Measurements from ENCODE around the gene TAP2. TPM values are rescaled to one million over a fixed set of nuclear protein-coding genes. Genes with fewer than 3 reads are reported as not detected.

The TAP2 gene
- total RNA-seq, 2 donors from 2014 or later = 9.6 to 17.3 TPM

DNA sequence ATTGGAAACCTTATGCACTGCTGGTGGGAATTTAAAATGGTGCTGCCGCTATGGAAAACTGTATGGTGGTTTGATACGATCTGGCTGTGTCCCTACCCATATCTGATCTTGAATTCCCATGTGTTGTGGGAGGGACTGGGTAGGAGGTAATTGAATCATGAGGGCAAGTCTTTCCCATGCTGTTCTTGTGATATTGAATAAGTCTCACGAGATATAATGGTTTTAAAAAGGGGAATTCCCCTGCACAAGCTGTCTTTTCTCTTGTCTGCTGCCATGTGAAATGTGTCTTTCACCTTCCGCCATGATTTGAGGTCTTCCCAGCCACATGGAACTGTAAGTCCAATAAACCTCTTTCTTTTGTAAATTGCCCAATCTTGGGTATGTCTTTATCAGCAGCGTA, 4.9 kb downstream of the TAP2 start:
- ATAC-seq (ENCODE audit: insufficient number of reproducible peaks, low FRiP score, low read depth) = no peak
- Histone ChIP-seq H3K4me3 (no peak overlapping the region), H3K27ac (no peak overlapping the region), H3K9me3 (no peaks in the 10 kb centered on the region), H3K36me3 (peaks cover 18% of the 10 kb centered on the region), H3K27me3 (replicated peaks; ENCODE audit: insufficient read depth) (no peaks in the 10 kb centered on the region), H3K4me1 (ENCODE audit: control insufficient read depth in 1 of 2, low read depth in 2 of 2) (peaks cover 6 to 7% of the 10 kb centered on the region in 2 donors)
- no peak for DNase-seq (ENCODE audit: low spot score)
- TF ChIP-seq, protein P1, sequence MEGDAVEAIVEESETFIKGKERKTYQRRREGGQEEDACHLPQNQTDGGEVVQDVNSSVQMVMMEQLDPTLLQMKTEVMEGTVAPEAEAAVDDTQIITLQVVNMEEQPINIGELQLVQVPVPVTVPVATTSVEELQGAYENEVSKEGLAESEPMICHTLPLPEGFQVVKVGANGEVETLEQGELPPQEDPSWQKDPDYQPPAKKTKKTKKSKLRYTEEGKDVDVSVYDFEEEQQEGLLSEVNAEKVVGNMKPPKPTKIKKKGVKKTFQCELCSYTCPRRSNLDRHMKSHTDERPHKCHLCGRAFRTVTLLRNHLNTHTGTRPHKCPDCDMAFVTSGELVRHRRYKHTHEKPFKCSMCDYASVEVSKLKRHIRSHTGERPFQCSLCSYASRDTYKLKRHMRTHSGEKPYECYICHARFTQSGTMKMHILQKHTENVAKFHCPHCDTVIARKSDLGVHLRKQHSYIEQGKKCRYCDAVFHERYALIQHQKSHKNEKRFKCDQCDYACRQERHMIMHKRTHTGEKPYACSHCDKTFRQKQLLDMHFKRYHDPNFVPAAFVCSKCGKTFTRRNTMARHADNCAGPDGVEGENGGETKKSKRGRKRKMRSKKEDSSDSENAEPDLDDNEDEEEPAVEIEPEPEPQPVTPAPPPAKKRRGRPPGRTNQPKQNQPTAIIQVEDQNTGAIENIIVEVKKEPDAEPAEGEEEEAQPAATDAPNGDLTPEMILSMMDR (IDR thresholded peaks at IDR 0.05) = no peak

DNA sequence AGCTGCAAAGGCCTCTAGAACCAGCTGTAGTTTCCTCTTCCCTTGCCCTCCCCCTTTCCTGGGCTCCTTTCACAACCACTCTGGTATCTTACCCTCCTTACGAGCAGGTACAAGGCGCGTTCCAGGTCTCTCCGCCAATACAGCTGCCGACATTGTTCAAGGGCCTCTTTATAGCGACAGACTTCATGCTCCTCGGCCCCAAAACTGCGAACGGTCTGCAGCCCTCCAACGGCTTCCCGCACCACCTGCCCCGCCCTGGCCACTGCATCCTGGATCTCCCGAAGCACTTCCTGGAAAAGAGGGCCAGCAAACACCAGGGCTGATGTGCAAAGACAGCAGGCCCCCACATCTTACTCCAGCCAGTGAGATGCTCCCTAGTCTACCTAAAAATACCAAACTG, 6.0 kb downstream of the TAP2 start:
- Histone ChIP-seq H3K27ac (no peak overlapping the region), H3K4me3 (no peak overlapping the region), H3K27me3 (replicated peaks; ENCODE audit: insufficient read depth) (no peaks in the 10 kb centered on the region), H3K9me3 (no peaks in the 10 kb centered on the region), H3K36me3 (peaks cover 20% of the 10 kb centered on the region), H3K4me1 (ENCODE audit: control insufficient read depth in 1 of 2, low read depth in 2 of 2) (peaks cover 3% of the 10 kb centered on the region in 2 donors)
- TF ChIP-seq, protein P1 (IDR thresholded peaks at IDR 0.05) = no peak
- DNase-seq (ENCODE audit: low spot score) (no peak), ATAC-seq (ENCODE audit: insufficient number of reproducible peaks, low FRiP score, low read depth) (no peak)

DNA sequence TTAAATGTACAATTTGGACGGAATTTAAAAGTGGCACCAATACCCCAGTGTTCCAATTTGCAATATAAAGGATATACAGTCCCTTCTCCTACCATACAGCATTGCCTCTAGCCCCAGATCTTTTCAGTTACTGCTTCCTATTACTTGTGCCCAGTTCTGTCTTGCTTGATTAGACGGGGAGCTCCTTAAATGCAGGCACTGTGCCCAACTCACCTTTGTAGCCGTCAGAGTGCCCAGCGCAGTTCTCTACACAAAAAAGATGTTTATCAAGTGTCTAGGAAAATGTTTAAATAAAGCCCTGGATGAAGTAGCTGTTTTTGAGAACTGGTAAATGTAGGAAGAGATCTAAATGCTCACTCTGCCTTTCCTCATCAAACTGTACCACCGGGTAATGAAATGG, 7.6 kb downstream of the TAP2 start:
- DNase-seq (ENCODE audit: low spot score) (no peak), ATAC-seq (ENCODE audit: insufficient number of reproducible peaks, low FRiP score, low read depth) (no peak)
- H3K9me3 ChIP-seq = no peaks in the 10 kb centered on the region
- no peaks in the 10 kb centered on the region for H3K4me1 ChIP-seq (ENCODE audit: control insufficient read depth in 1 of 2, low read depth in 2 of 2)
- no peak overlapping the region for H3K27ac ChIP-seq
- no peak overlapping the region for H3K4me3 ChIP-seq
- H3K27me3 ChIP-seq (replicated peaks; ENCODE audit: insufficient read depth) = no peaks in the 10 kb centered on the region
- H3K36me3 ChIP-seq = peaks cover 20% of the 10 kb centered on the region
- TF ChIP-seq, protein P1 (IDR thresholded peaks at IDR 0.05) = no peak

DNA sequence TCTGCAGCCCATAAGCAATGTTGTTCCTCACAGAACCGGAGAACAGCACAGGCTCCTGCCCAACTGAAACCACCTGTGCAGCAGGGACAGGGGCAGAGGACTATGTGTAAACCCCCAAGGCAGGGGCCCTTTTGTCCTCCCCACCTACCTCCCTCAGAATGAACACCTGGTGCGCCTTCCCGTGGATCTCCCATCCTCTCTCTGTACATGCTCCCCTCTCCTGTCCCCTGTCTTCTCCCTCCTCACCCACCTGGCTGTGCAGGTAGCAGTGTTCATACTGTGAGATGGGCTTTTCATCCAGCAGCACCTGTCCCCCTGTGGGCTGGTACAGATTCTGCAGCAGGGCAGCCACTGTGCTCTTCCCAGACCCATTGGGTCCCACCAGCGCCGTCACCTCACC, 8.5 kb downstream of the TAP2 start:
- Histone ChIP-seq H3K27ac (no peak overlapping the region), H3K4me1 (ENCODE audit: control insufficient read depth in 1 of 2, low read depth in 2 of 2) (no peaks in the 10 kb centered on the region), H3K9me3 (no peaks in the 10 kb centered on the region), H3K4me3 (no peak overlapping the region), H3K36me3 (peaks cover 17% of the 10 kb centered on the region), H3K27me3 (replicated peaks; ENCODE audit: insufficient read depth) (no peaks in the 10 kb centered on the region)
- TF ChIP-seq, protein P1 (IDR thresholded peaks at IDR 0.05) = no peak
- ATAC-seq (ENCODE audit: insufficient number of reproducible peaks, low FRiP score, low read depth) = no peak
- DNase-seq (ENCODE audit: low spot score) = no peak

DNA sequence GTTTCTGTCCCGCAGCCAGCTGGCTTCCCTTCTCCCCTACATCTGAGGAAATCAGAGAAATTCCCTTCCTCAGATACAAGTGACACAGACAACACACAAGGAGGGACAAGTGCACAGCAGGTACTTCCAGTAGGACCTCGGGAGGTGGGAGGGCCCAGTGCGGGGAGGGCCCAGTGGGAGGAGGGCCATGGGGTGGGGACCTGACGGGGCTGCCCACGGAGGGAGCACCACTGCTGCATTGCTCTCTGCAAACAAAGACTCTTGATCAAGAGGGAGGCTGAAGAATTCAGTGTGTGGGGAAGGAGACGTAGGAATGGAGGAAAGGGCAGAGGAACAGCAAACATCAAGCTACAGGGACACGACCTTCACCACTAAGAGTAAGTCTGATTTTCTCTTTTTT, 9.0 kb downstream of the TAP2 start:
- H3K27me3 ChIP-seq (replicated peaks; ENCODE audit: insufficient read depth) = no peaks in the 10 kb centered on the region
- H3K36me3 ChIP-seq = peaks cover 17% of the 10 kb centered on the region
- H3K9me3 ChIP-seq = no peaks in the 10 kb centered on the region
- H3K4me1 ChIP-seq (ENCODE audit: control insufficient read depth in 1 of 2, low read depth in 2 of 2) = no peaks in the 10 kb centered on the region
- TF ChIP-seq, protein P1 (IDR thresholded peaks at IDR 0.05) = no peak
- no peak for ATAC-seq (ENCODE audit: insufficient number of reproducible peaks, low FRiP score, low read depth)
- no peak for DNase-seq (ENCODE audit: low spot score)
- no peak overlapping the region for H3K4me3 ChIP-seq
- no peak overlapping the region for H3K27ac ChIP-seq

All from thoracic aorta (tissue), 2 donors.